GM23338 (cell line): ENCODE results near the gene CHCHD3. TPM values are rescaled to one million over a fixed set of nuclear protein-coding genes. Genes with fewer than 3 reads are reported as not detected.

ENCODE experiments used
- ATAC-seq: fragments of 200-7000 bp; cut with Tn5 transposase; 3 replicates; pipeline ENCODE4 v1.9.1; 2020
- DNase-seq: peaks from one replicate; pipeline ENCODE4 v3.0.0-alpha.2; 2015; ENCODE audit warnings: low spot score
- H2AFZ ChIP-seq: fragments of 200-600 bp; sonication (generic); 2 replicates; pipeline ENCODE4 v1.8.0; 2016; ENCODE audit warnings: antibody characterized with exemption, mild to moderate bottlenecking, moderate library complexity
- H3F3A ChIP-seq: fragments of 200-600 bp; sonication (generic); replicated peaks from 2 replicates; pipeline ENCODE4 v1.8.0; 2017; ENCODE audit warnings: antibody characterized with exemption, mixed run types, low read depth
- H3K27ac ChIP-seq: fragments of 200-600 bp; sonication (generic); 2 replicates; pipeline ENCODE4 v1.6.1; 2016; ENCODE audit warnings: low read depth
- H3K27me3 ChIP-seq: fragments of 200-600 bp; sonication (generic); 2 replicates; pipeline ENCODE4 v1.8.0; 2016; ENCODE audit warnings: mild to moderate bottlenecking, mixed run types, moderate library complexity; ENCODE audit not compliant: insufficient read depth
- H3K36me3 ChIP-seq: fragments of 200-600 bp; sonication (generic); 2 replicates; pipeline ENCODE4 v1.8.0; 2016; ENCODE audit warnings: mild to moderate bottlenecking; ENCODE audit not compliant: insufficient read depth
- H3K4me1 ChIP-seq: fragments of 200-600 bp; sonication (generic); 2 replicates; pipeline ENCODE4 v1.8.0; 2016; ENCODE audit warnings: mild to moderate bottlenecking, moderate library complexity; ENCODE audit not compliant: insufficient read depth
- H3K4me2 ChIP-seq: fragments of 200-600 bp; sonication (generic); 2 replicates; pipeline ENCODE4 v1.7.1; 2017; ENCODE audit warnings: mixed run types
- H3K4me3 ChIP-seq: fragments of 200-600 bp; sonication (generic); 2 replicates; pipeline ENCODE4 v1.6.1; 2016; ENCODE audit warnings: mixed run types
- H3K79me2 ChIP-seq: fragments of 200-600 bp; sonication (generic); replicated peaks from 2 replicates; pipeline ENCODE4 v1.8.0; 2017; ENCODE audit warnings: mild to moderate bottlenecking; ENCODE audit not compliant: insufficient read depth
- H3K9me2 ChIP-seq: fragments of 200-600 bp; sonication (generic); 2 replicates; pipeline ENCODE4 v1.8.0; 2017; ENCODE audit not compliant: insufficient read depth
- H4K20me1 ChIP-seq: fragments of 200-600 bp; sonication (generic); replicated peaks from 2 replicates; pipeline ENCODE4 v1.8.0; 2017; ENCODE audit warnings: mild to moderate bottlenecking; ENCODE audit not compliant: insufficient read depth
- H3K27ac Mint-ChIP-seq: 2 replicates; pipeline ENCODE4 v1.8.0; 2020; ENCODE audit warnings: inconsistent platforms, mild to moderate bottlenecking, moderate library complexity, mixed read lengths
- H3K27me3 Mint-ChIP-seq: 3 replicates; pipeline ENCODE4 v1.8.0; 2022; ENCODE audit warnings: low read depth, mild to moderate bottlenecking, moderate library complexity, mixed read lengths, inconsistent platforms; ENCODE audit not compliant: insufficient read depth, poor library complexity
- H3K36me3 Mint-ChIP-seq: 3 replicates; pipeline ENCODE4 v1.8.0; 2021; ENCODE audit warnings: low read depth, mild to moderate bottlenecking, inconsistent platforms, moderate library complexity, mixed read lengths
- H3K4me1 Mint-ChIP-seq: 3 replicates; pipeline ENCODE4 v1.8.0; 2020; ENCODE audit warnings: mild to moderate bottlenecking, inconsistent platforms, mixed read lengths
- H3K4me3 Mint-ChIP-seq: 3 replicates; pipeline ENCODE4 v1.8.0; 2021; ENCODE audit warnings: moderate library complexity, mild to moderate bottlenecking, inconsistent platforms, mixed read lengths
- H3K9me3 Mint-ChIP-seq: 3 replicates; pipeline ENCODE4 v1.8.0; 2020; ENCODE audit warnings: moderate library complexity, mild to moderate bottlenecking, inconsistent platforms, mixed read lengths
- CTCF ChIP-seq, 2 experiments: fragments of 200-600 bp in 1 of 2; sonication (generic) in 1 of 2; conservative IDR thresholded peaks; 2 replicates each; pipeline versions ENCODE4 v1.5.1 to v1.6.1; 2016 to 2017; ENCODE audit warnings: antibody characterized with exemption in 2 of 2, low read depth in 2 of 2, mild to moderate bottlenecking in 2 of 2, moderate library complexity in 1 of 2
- EZH2 ChIP-seq: fragments of 200-600 bp; sonication (generic); IDR thresholded peaks from one replicate; pipeline ENCODE4 v1.8.0; 2017; ENCODE audit warnings: antibody characterized with exemption, mild to moderate bottlenecking, low read depth; ENCODE audit not compliant: unreplicated experiment
- JUNB ChIP-seq: IDR thresholded peaks from one replicate; pipeline ENCODE4 v1.6.1; 2016; ENCODE audit warnings: antibody characterized with exemption; ENCODE audit not compliant: unreplicated experiment
- NANOG ChIP-seq: IDR thresholded peaks from 2 replicates; pipeline ENCODE4 v1.6.1; 2016; ENCODE audit warnings: antibody characterized with exemption, borderline replicate concordance
- REST ChIP-seq: IDR thresholded peaks from one replicate; pipeline ENCODE4 v1.6.1; 2018; ENCODE audit warnings: antibody characterized with exemption; ENCODE audit not compliant: unreplicated experiment
- STAT1 ChIP-seq: IDR thresholded peaks from one replicate; pipeline ENCODE4 v1.6.1; 2016; ENCODE audit warnings: antibody characterized with exemption; ENCODE audit not compliant: unreplicated experiment
- ZNF462 ChIP-seq: fragments of 250-450 bp; sonication (Bioruptor Pico); IDR thresholded peaks from 2 replicates; pipeline ENCODE4 v1.5.0; 2020; ENCODE audit warnings: mild to moderate bottlenecking, moderate library complexity
- polyA plus RNA-seq: library from polyadenylated mRNA; unstranded; fragments of >200 nt; fragmentation: Nextera tagmentation; extraction: Ambion mirVana; gene quantifications from 2 replicates; pipeline ENCODE4 v1.2.1, GENCODE V29; 2016
- total RNA-seq: library from RNA; depleted of rRNA; stranded (reverse); fragments of >200 nt; shearing (Covaris generic); gene quantifications from 2 replicates; pipeline ENCODE4 v1.2.3, GENCODE V29; 2014

The CHCHD3 gene
- total and polyA plus RNA-seq, 2 experiments from 2014 or later = 107 to 131 TPM

GRCh38 chr7:132942701-132943100, 139.2 kb downstream of the CHCHD3 start:
- Histone ChIP-seq H3K36me3 (no peaks in the 10 kb centered on the region; the same call in 1 of the 2 replicates), H3K4me3 (no peak overlapping the region), H4K20me1 (peaks cover 3% of the 10 kb centered on the region; the same call in 1 of the 2 replicates), H3K9me2 (no peaks in the 10 kb centered on the region), H2AFZ (no peak overlapping the region), H3K4me2 (no peak overlapping the region), H3K27me3 (no peaks in the 10 kb centered on the region), H3K79me2 (peaks cover 14% of the 10 kb centered on the region; the same call in 1 of the 2 replicates), H3K27ac (no peak overlapping the region), H3K4me1 (no peaks in the 10 kb centered on the region), H3F3A (no peaks in the 10 kb centered on the region)
- Mint-ChIP-seq H3K4me1 (peaks cover 15% of the 10 kb centered on the region), H3K4me3 (no peak overlapping the region), H3K27ac (no peak overlapping the region), H3K9me3 (no peaks in the 10 kb centered on the region; the same call in 2 of the 3 replicates), H3K36me3 (no peaks in the 10 kb centered on the region), H3K27me3 (no peaks in the 10 kb centered on the region)
- ATAC-seq = no peak
- TF ChIP-seq NANOG (no peak), EZH2 (no peak), STAT1 (no peak), JUNB (no peak), ZNF462 (no peak), REST (no peak), CTCF (conservative IDR thresholded peaks at IDR 0.05; ENCODE audit: low read depth in 2 of 2) (no peak)
- no peak for DNase-seq
